ENCODE data around the gene STARD13.

The STARD13 gene

DNA sequence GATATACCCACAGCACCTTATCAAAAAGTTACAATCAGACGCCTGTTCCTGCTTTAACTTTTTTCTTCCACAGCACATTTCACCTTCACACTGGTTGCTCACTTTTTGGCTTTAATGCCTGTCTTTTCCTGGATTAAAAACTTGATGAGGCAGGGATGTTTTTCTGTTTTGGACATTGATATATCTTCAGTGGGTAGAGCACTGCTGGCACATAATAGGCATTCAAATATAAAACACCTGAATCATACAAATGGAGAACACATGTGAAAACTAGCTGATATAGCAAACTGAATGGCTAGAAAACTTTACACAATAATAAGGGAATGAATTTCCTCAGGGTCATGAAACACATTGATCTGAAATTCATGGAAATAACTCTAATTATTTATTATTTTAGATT is 65.6 kb downstream of the STARD13 start:
- peak overlapping the region; percentile 8 to 62 (median 61) for H3K27ac Mint-ChIP-seq
- H3K36me3 Mint-ChIP-seq (ENCODE audit: low read depth): peaks cover 3% of the 10 kb centered on the region
- H3K27me3 Mint-ChIP-seq (ENCODE audit: low read depth): no peaks in the 10 kb centered on the region
- peaks cover 70% of the 10 kb centered on the region for H3K4me1 Mint-ChIP-seq
- H3K4me3 Mint-ChIP-seq: no peak overlapping the region
- TF ChIP-seq, protein P1, sequence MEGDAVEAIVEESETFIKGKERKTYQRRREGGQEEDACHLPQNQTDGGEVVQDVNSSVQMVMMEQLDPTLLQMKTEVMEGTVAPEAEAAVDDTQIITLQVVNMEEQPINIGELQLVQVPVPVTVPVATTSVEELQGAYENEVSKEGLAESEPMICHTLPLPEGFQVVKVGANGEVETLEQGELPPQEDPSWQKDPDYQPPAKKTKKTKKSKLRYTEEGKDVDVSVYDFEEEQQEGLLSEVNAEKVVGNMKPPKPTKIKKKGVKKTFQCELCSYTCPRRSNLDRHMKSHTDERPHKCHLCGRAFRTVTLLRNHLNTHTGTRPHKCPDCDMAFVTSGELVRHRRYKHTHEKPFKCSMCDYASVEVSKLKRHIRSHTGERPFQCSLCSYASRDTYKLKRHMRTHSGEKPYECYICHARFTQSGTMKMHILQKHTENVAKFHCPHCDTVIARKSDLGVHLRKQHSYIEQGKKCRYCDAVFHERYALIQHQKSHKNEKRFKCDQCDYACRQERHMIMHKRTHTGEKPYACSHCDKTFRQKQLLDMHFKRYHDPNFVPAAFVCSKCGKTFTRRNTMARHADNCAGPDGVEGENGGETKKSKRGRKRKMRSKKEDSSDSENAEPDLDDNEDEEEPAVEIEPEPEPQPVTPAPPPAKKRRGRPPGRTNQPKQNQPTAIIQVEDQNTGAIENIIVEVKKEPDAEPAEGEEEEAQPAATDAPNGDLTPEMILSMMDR (IDR thresholded peaks at IDR 0.05; ENCODE audit: unreplicated experiment in 3 of 3): no peak
- H3K9me3 Mint-ChIP-seq: no peaks in the 10 kb centered on the region

GRCh38 chr13:33218426-33218825 is 67.1 kb downstream of the STARD13 start:
- no peak overlapping the region for H3K4me3 Mint-ChIP-seq
- H3K9me3 Mint-ChIP-seq: no peaks in the 10 kb centered on the region
- TF ChIP-seq, protein P1 (IDR thresholded peaks at IDR 0.05; ENCODE audit: unreplicated experiment in 3 of 3): no peak
- H3K27ac Mint-ChIP-seq: peak overlapping the region in 2 of 3 experiments; percentile 84 to 99
- peaks cover 85% of the 10 kb centered on the region for H3K4me1 Mint-ChIP-seq
- no peaks in the 10 kb centered on the region for H3K27me3 Mint-ChIP-seq (ENCODE audit: low read depth)
- H3K36me3 Mint-ChIP-seq (ENCODE audit: low read depth): no peaks in the 10 kb centered on the region

- TF ChIP-seq, protein P1 (IDR thresholded peaks at IDR 0.05; ENCODE audit: unreplicated experiment in 3 of 3): no peak
Observed at GRCh38 chr13:33218020-33218419, 67.5 kb downstream of the STARD13 start.

DNA sequence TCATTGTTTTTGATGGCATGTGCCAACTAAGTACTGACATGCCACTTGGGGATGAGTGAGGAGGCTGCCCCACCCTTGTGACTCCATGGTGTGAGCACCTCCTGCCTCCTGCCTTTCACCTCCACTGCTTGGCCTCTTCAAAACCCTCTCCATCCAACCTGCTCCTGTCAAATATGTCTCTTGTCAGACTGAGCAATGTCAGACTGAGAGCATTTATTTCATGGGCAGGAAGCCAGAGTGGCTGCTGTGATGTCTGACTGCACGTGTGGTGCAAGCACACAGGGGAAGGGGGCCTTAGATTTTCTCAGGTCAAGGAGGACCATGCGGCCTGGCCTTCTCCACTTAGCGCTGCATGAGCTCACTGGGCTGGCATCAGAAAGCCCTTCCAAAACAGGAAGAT is 68.3 kb downstream of the STARD13 start:
- no peaks in the 10 kb centered on the region for H3K36me3 Mint-ChIP-seq (ENCODE audit: low read depth)
- H3K4me1 Mint-ChIP-seq: peaks cover 83% of the 10 kb centered on the region
- peak overlapping the region; percentile 15 to 99 (median 84) for H3K27ac Mint-ChIP-seq
- H3K27me3 Mint-ChIP-seq (ENCODE audit: low read depth): no peaks in the 10 kb centered on the region
- TF ChIP-seq, protein P1 (IDR thresholded peaks at IDR 0.05; ENCODE audit: unreplicated experiment in 3 of 3): no peak
- H3K9me3 Mint-ChIP-seq: no peaks in the 10 kb centered on the region
- H3K4me3 Mint-ChIP-seq: no peak overlapping the region

More at GRCh38 chr13:33218020-33218419, 67.5 kb downstream of the STARD13 start:
- Mint-ChIP-seq H3K4me3 (no peak overlapping the region), H3K27me3 (ENCODE audit: low read depth) (no peaks in the 10 kb centered on the region), H3K27ac (peak overlapping the region; percentile 54 to 99 (median 84)), H3K4me1 (peaks cover 89% of the 10 kb centered on the region), H3K9me3 (no peaks in the 10 kb centered on the region), H3K36me3 (ENCODE audit: low read depth) (no peaks in the 10 kb centered on the region)

GRCh38 chr13:33213797-33214196 is 71.8 kb downstream of the STARD13 start:
- H3K36me3 Mint-ChIP-seq (ENCODE audit: low read depth): no peaks in the 10 kb centered on the region
- peak overlapping the region in 1 of 3 experiments; percentile 35 for H3K4me3 Mint-ChIP-seq
- TF ChIP-seq, protein P1 (IDR thresholded peaks at IDR 0.05; ENCODE audit: unreplicated experiment in 3 of 3): no peak
- H3K4me1 Mint-ChIP-seq: peaks cover 67% of the 10 kb centered on the region
- no peaks in the 10 kb centered on the region for H3K27me3 Mint-ChIP-seq (ENCODE audit: low read depth)
- H3K9me3 Mint-ChIP-seq: no peaks in the 10 kb centered on the region
- H3K27ac Mint-ChIP-seq: peak overlapping the region; percentile 74 to 99 (median 97)

DNA sequence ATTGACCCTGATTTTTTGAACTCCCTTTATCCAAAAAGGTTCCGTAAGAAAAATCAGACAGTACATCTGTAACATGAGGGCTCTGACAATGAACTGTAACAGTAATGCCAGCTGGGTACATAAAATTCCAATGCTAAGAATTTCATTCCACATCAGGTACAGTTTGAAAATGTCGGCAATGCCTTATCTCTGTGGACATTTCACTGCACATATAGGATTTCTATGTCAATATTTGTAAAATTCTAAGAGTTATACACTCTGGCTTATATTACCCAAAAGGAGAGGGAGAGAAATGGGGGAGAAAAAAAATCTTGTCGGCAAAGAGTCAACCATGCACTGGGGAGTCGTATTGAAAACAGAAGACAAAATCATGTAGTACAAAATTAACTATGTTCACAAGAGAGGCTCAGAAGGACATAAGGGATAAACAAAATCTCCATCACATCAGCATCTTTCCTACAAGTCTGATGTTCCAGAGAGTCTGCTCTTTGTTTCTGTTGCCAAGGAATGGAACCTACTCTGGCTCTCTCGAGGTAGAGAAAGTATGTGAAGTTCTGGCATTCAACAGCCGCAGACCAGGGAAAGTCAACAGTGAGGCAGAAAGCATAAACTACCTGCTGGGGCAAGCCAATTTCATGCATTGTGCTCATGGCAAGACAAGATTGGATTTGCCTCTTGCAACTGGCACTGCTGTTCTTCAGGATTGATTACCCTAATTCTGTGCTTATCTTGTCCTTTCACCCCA is 72.4 kb downstream of the STARD13 start:
- H3K4me3 Mint-ChIP-seq: no peak overlapping the region
- H3K27ac Mint-ChIP-seq: peak overlapping the region; percentile 74 to 99 (median 97)
- no peaks in the 10 kb centered on the region for H3K9me3 Mint-ChIP-seq
- TF ChIP-seq, protein P1 (IDR thresholded peaks at IDR 0.05; ENCODE audit: unreplicated experiment in 3 of 3): no peak
- H3K4me1 Mint-ChIP-seq: peaks cover 67% of the 10 kb centered on the region
- no peaks in the 10 kb centered on the region for H3K27me3 Mint-ChIP-seq (ENCODE audit: low read depth)
- H3K36me3 Mint-ChIP-seq (ENCODE audit: low read depth): no peaks in the 10 kb centered on the region
